SK-N-SH (cell line): ENCODE data around the gene PEMT. TPM values are rescaled to one million over a fixed set of nuclear protein-coding genes. Genes with fewer than 3 reads are reported as not detected.

Experiments used
- CTCF ChIA-PET: fragments of 300-600, 350-600 bp; formaldehyde crosslinking; extraction: SDS; loops from one replicate; lab custom pipeline; 2021; lab: Yijun Ruan, JAX
- POLR2A ChIA-PET: fragments of 350-600 bp; sonication (Branson Sonifier 250); formaldehyde crosslinking; extraction: SDS; loops from one replicate; lab custom pipeline; 2020; ENCODE audit warnings: antibody characterized with exemption, inconsistent platforms; lab: Yijun Ruan, JAX
- DNase-seq: peaks from one replicate; pipeline ENCODE4 v3.0.0; 2012
- H2AFZ ChIP-seq: fragments of 200-600 bp; sonication (generic); 2 replicates; pipeline ENCODE4 v1.8.1; 2016; ENCODE audit warnings: antibody characterized with exemption, mild to moderate bottlenecking, low read depth
- H3F3A ChIP-seq: fragments of 200-600 bp; sonication (generic); replicated peaks from 2 replicates; pipeline ENCODE3; 2016; ENCODE audit warnings: antibody characterized with exemption, mild to moderate bottlenecking; ENCODE audit not compliant: insufficient read depth
- H3K27ac ChIP-seq, 2 experiments: fragments of 200-500 bp in 1 of 2; fragments of 200-600 bp in 1 of 2; sonication (Bioruptor generic) in 1 of 2; sonication (generic), shearing (Covaris generic) in 1 of 2; 2 replicates each; pipeline versions ENCODE4 v1.5.1 to v1.6.1; 2014 to 2016; ENCODE audit warnings: low read depth in 2 of 2, inconsistent platforms in 1 of 2, low read length in 1 of 2, mild to moderate bottlenecking in 1 of 2, mixed read lengths in 1 of 2
- H3K27me3 ChIP-seq: fragments of 200-600 bp; sonication (generic), shearing (Covaris generic); 2 replicates; pipeline ENCODE4 v1.6.1; 2016; ENCODE audit warnings: mixed run types; ENCODE audit not compliant: insufficient read depth
- H3K36me3 ChIP-seq, 2 experiments: fragments of 200-500 bp in 1 of 2; fragments of 200-600 bp in 1 of 2; sonication (Bioruptor generic) in 1 of 2; sonication (generic) in 1 of 2; replicated peaks in 1 of 2; 2 replicates each; pipeline versions ENCODE3 to v1.5.1; 2014 to 2016; ENCODE audit warnings: low read length in 1 of 2, mild to moderate bottlenecking in 1 of 2; ENCODE audit not compliant: insufficient read depth in 2 of 2, control insufficient read depth in 1 of 2
- H3K4me1 ChIP-seq, 2 experiments: fragments of 200-500 bp in 1 of 2; fragments of 200-600 bp in 1 of 2; sonication (Bioruptor generic) in 1 of 2; sonication (generic), shearing (Covaris generic) in 1 of 2; 2 replicates each; pipeline versions ENCODE4 v1.5.1 to v1.6.1; 2014 to 2016; ENCODE audit warnings: low read depth in 1 of 2, low read length in 1 of 2, mixed run types in 1 of 2; ENCODE audit not compliant: insufficient read depth in 2 of 2, control insufficient read depth in 1 of 2
- H3K4me2 ChIP-seq: fragments of 200-600 bp; sonication (generic), shearing (Covaris generic); 2 replicates; pipeline ENCODE4 v1.6.1; 2017; ENCODE audit warnings: mixed run types
- H3K4me3 ChIP-seq, 2 experiments: fragments of 200-500 bp in 1 of 2; fragments of 200-600 bp in 1 of 2; sonication (Bioruptor generic) in 1 of 2; sonication (generic), shearing (Covaris generic) in 1 of 2; 2 replicates each; pipeline versions ENCODE4 v1.5.1 to v1.8.1; 2014 to 2016; ENCODE audit warnings: low read depth in 2 of 2, inconsistent platforms in 1 of 2, low read length in 1 of 2, mild to moderate bottlenecking in 1 of 2, mixed read lengths in 1 of 2, moderate library complexity in 1 of 2
- H3K79me2 ChIP-seq: fragments of 200-600 bp; sonication (generic); 2 replicates; pipeline ENCODE4 v1.8.1; 2017; ENCODE audit warnings: mild to moderate bottlenecking; ENCODE audit not compliant: insufficient read depth
- H3K9ac ChIP-seq: fragments of 200-600 bp; sonication (generic); 2 replicates; pipeline ENCODE4 v1.6.1; 2017; ENCODE audit warnings: mixed run types
- H3K9me2 ChIP-seq: fragments of 200-600 bp; sonication (generic); 2 replicates; pipeline ENCODE4 v1.6.1; 2017; ENCODE audit warnings: mixed run types
- H3K9me3 ChIP-seq: fragments of 200-600 bp; sonication (generic); 2 replicates; pipeline ENCODE4 v1.6.1; 2017; ENCODE audit warnings: mixed run types, mild to moderate bottlenecking, moderate library complexity
- H4K20me1 ChIP-seq: fragments of 200-600 bp; sonication (generic); 2 replicates; pipeline ENCODE4 v1.6.1; 2017; ENCODE audit warnings: mild to moderate bottlenecking, mixed run types; ENCODE audit not compliant: insufficient read depth
- FOSL2 ChIP-seq: IDR thresholded peaks from 2 replicates; pipeline ENCODE4 v1.4.0; 2012; ENCODE audit warnings: low read depth, mild to moderate bottlenecking, moderate library complexity, borderline replicate concordance
- FOXM1 ChIP-seq: IDR thresholded peaks from 2 replicates; pipeline ENCODE4 v1.4.0; 2012; ENCODE audit warnings: low read depth, mild to moderate bottlenecking
- GABPA ChIP-seq: IDR thresholded peaks from 2 replicates; pipeline ENCODE4 v1.4.0; 2012; ENCODE audit warnings: low read depth, mild to moderate bottlenecking
- GATA2 ChIP-seq: sonication (generic); formaldehyde crosslinking; IDR thresholded peaks from 2 replicates; pipeline ENCODE4 v1.5.0; 2020; ENCODE audit warnings: mild to moderate bottlenecking, missing genetic modification reagents
- IRF3 ChIP-seq: fragments of 150-350 bp; IDR thresholded peaks from 2 replicates; pipeline ENCODE4 v1.6.1; 2016; ENCODE audit warnings: mild to moderate bottlenecking, low read depth, low read length
- JUND ChIP-seq: IDR thresholded peaks from 2 replicates; pipeline ENCODE4 v1.4.0; 2012
- MAX ChIP-seq: IDR thresholded peaks from 2 replicates; pipeline ENCODE4 v1.4.0; 2012; ENCODE audit warnings: low read depth
- MEF2A ChIP-seq: IDR thresholded peaks from 2 replicates; pipeline ENCODE4 v1.4.0; 2012; ENCODE audit warnings: low read depth, borderline replicate concordance
- MXI1 ChIP-seq: IDR thresholded peaks from 2 replicates; pipeline ENCODE4 v1.6.1; 2012; ENCODE audit warnings: mild to moderate bottlenecking, low read depth, low read length, improper control_type of control experiment
- RCOR1 ChIP-seq: fragments of 150-350 bp; IDR thresholded peaks from 2 replicates; pipeline ENCODE4 v1.6.1; 2017; ENCODE audit warnings: antibody characterized with exemption, low read length
- RFX5 ChIP-seq: IDR thresholded peaks from 2 replicates; pipeline ENCODE4 v1.6.1; 2012; ENCODE audit warnings: mild to moderate bottlenecking, improper control_type of control experiment, low read length
- SIN3A ChIP-seq: IDR thresholded peaks from 2 replicates; pipeline ENCODE4 v1.6.1; 2012; ENCODE audit warnings: low read depth, mild to moderate bottlenecking, low read length, moderate library complexity, borderline replicate concordance
- TAF1 ChIP-seq: IDR thresholded peaks from 2 replicates; pipeline ENCODE4 v1.6.1; 2012; ENCODE audit warnings: low read depth, mild to moderate bottlenecking, low read length, moderate library complexity, borderline replicate concordance
- TEAD4 ChIP-seq: IDR thresholded peaks from 2 replicates; pipeline ENCODE4 v1.4.0; 2012; ENCODE audit warnings: mild to moderate bottlenecking, borderline replicate concordance; ENCODE audit not compliant: insufficient read depth
- USF1 ChIP-seq: IDR thresholded peaks from 2 replicates; pipeline ENCODE4 v1.4.0; 2012; ENCODE audit warnings: low read depth, borderline replicate concordance
- USF2 ChIP-seq: fragments of 150-350 bp; IDR thresholded peaks from 2 replicates; pipeline ENCODE4 v1.6.1; 2017; ENCODE audit warnings: antibody characterized with exemption, low read length, low read depth, borderline replicate concordance
- YY1 ChIP-seq: IDR thresholded peaks from 2 replicates; pipeline ENCODE4 v1.4.0; 2012; ENCODE audit warnings: low read depth, mild to moderate bottlenecking
- ZBTB33 ChIP-seq: IDR thresholded peaks from 2 replicates; pipeline ENCODE4 v1.4.0; 2012; ENCODE audit warnings: low read depth, borderline replicate concordance
- WGBS: methylation state at CpG from one replicate; pipeline ENCODE4 v1.1.6; 2017; ENCODE audit warnings: low lambda C conversion rate; 5-methylcytosine and 5-hydroxymethylcytosine counted together
- polyA plus RNA-seq, 3 experiments: library from polyadenylated mRNA; depleted of rRNA; stranded (reverse); fragments of >200 nt; gene quantifications; 2 replicates each; pipeline ENCODE4 v1.2.3, GENCODE V29; 2012

Gene PEMT
- polyA plus RNA-seq, 1 of the 3 experiments (the other 2 are of a cell fraction): 52.8 TPM

GRCh38 chr17:17598003-17598402 is 6.5 kb upstream of the PEMT start:
- POLR2A ChIA-PET: no interaction called here
- CTCF ChIA-PET: interaction anchor here (0.9 to 1.0 kb wide), 2 partner anchors 16 to 44 kb away, joined by 3 read pairs; no protein-coding TSS in a partner anchor
- no peaks in the 10 kb centered on the region for H4K20me1 ChIP-seq
- H3K9ac ChIP-seq: no peak overlapping the region
- no peaks in the 10 kb centered on the region for H3K9me2 ChIP-seq
- no peak for TF ChIP-seq MXI1
- no peak for TF ChIP-seq MAX
- TF ChIP-seq GATA2: no peak
- no peak for TF ChIP-seq USF2
- TF ChIP-seq MEF2A: no peak
- no peak for TF ChIP-seq SIN3A
- no peak for TF ChIP-seq FOXM1
- TF ChIP-seq TAF1: no peak
- no peak for TF ChIP-seq GABPA
- no peak for TF ChIP-seq RFX5
- no peak for TF ChIP-seq ZBTB33
- TF ChIP-seq JUND: no peak
- TF ChIP-seq TEAD4: no peak
- TF ChIP-seq RCOR1: no peak
- no peak for TF ChIP-seq IRF3
- no peak for TF ChIP-seq USF1
- TF ChIP-seq FOSL2: no peak
- no peak for TF ChIP-seq YY1
- H3K36me3 ChIP-seq: no peaks in the 10 kb centered on the region
- H2AFZ ChIP-seq: no peak overlapping the region
- no peak overlapping the region for H3K27ac ChIP-seq
- H3K79me2 ChIP-seq: peaks cover under 1% of the 10 kb centered on the region; the same call in 1 of the 2 replicates
- no peaks in the 10 kb centered on the region for H3K9me3 ChIP-seq
- no peak overlapping the region for H3K4me3 ChIP-seq
- H3K4me2 ChIP-seq: no peak overlapping the region
- DNase-seq: no peak
- no peaks in the 10 kb centered on the region for H3K27me3 ChIP-seq
- peaks cover 0 to 3% of the 10 kb centered on the region in 2 experiments; a peak in 1 of 4 replicates for H3K4me1 ChIP-seq
- 79% methylated on average over 2 of the region's 2 CpGs for WGBS
- no peaks in the 10 kb centered on the region for H3F3A ChIP-seq
